Measurements from ENCODE around the gene TOMM40.

GRCh38 chr19:44886141-44886540 lies 4.9 kb upstream of the TOMM40 start:
- TF ChIP-seq EZH2 (IDR thresholded peaks at IDR 0.05; ENCODE audit: borderline replicate concordance): no peak
- TF ChIP-seq CTCF (IDR thresholded peaks at IDR 0.05; ENCODE audit: poor library complexity): no peak

Measured in hepatocyte (in vitro differentiated cells).